NCI-H2107 treated with DMSO at 0.1 percent for 48 hours (cell line): Measurements from ENCODE around the gene LRP2.
"Not testable (repeated sequence)": the region's sequence is repeated elsewhere in the genome, so short reads cannot be mapped to it uniquely, and the experiment has no call there.

ENCODE experiments used
- DNase-seq: peaks from one replicate; lab custom pipeline; 2025; ENCODE audit not compliant: unreplicated experiment; lab: John Stamatoyannopoulos, UW

The LRP2 gene

DNA sequence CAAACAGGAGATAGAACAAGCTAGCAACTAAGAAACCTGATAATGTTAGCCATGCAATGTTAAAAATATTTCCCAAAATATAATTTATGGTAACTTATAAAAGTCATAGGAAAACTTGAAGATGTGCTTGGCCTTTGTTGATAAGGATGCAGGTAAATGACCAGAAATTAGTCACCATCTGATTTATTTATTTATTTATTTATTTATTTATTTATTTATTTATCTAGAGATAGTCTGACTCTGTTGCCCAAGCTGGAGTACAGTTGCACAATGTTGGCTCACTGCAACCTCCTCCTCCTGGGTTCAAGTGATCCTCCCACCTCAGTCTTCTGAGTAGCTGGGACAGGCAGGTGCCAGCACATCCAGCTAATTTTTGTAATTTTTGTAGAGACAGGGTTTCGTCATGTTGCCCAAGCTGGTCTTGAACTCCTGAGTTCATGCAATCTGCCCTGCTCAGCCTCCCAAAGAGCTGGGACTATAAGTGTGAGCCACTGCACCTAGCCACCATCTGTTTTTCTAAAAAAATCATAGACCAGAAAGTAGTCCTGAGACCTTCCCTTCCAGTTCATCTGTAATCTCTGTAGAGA lies 183.4 kb downstream of the LRP2 start:
- DNase-seq, result no peak

DNA sequence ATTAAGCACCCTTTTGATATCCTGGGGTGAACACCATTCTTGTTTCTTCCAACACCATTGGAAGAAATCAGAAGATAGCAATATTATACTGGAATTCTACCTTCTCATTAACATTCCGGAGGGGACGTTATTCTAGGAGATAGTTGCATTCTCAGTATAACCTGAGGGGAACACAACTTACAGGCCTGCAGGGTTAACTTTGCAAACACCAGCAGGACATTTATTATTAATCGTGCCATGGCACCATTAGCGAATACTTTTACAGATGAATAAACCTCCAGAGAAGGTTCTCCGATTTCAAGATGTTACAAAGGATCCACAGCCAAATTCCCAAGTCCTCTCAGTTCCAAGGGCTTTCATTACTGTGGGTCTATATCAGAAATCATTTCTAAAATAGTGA lies 184.0 kb downstream of the LRP2 start:
- DNase-seq, result no peak

DNA sequence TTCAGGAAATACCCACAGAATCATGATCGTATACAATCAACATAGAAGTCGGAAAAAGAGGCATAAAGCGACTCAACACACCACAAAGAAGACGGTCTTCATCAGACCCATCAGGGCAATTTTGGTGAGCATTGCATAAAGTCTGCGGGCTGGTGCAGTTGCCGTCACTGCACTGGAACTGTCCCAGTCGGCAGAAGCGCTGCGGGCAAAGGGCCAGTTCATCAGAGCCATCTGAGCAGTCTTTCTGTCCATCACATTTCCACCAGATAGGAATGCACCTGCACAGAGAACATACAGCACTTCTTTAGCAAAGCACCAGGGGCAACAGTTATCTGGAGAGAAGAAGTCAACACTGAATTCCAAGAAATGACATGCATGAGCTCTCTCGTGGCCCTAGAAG lies 187.2 kb downstream of the LRP2 start:
- DNase-seq, result no peak

DNA sequence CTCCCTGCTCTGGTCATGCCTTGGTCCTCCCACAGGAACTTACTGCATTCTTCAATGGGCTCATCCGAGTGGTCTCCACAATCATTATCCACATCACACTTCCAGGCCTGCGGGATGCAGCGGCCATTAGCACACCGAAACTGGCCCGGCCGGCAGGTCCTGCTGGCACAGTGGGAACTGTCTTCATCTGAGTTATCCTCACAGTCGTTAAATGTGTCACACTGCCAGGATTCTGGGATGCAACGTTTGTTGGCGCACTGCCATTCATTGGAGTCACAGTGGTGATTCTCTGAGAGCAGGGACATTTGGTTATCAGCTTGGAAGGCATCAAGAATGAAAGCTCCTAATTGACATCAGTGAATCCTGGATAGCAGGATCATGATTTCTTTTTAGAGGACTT lies 188.5 kb downstream of the LRP2 start:
- DNase-seq, result no peak

DNA sequence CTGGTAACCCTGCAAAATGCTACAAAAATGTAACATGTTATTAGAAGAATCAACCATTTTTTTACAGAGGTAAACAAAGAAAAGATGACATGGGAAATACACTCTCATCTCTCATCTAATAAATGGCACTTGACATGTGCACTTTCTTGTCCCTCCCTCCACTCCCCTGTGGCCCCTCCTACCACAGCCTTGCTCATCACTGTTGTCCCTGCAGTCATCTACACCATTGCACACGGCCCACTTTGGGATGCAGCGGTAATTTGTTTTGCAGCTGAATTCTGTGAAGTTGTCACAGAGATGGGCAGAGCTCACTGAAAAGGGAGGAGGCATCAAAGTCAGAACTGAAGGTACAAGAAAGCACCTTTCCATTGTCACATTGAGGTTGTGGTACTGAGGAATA lies 189.4 kb downstream of the LRP2 start:
- no peak for DNase-seq

DNA sequence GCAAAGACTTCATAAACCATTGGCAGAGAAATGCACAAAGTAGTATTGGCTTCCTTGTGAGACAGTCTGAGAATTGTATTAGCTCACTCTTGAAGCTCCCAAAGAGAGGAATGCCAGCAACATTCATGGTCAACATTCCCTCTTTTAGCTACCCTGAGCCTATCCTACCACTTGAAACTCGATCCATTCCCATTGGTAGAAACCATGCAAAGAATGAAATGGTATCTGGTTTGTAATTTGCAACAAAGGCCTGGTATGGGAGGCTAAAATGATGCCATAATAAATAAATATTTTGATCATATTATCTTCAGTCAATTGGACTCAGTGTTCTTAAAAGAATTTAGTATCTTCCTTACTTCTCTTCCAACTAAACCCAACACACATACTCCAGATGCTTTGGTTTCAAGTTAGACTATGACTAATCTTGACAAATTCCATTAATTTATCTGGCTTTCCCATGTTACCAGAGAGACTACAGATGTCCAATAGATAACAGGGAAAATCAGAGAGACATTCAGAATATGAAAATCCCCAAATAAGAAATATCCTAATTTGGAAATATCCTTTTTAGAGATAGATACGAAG lies 190.1 kb downstream of the LRP2 start:
- DNase-seq, result no peak

DNA sequence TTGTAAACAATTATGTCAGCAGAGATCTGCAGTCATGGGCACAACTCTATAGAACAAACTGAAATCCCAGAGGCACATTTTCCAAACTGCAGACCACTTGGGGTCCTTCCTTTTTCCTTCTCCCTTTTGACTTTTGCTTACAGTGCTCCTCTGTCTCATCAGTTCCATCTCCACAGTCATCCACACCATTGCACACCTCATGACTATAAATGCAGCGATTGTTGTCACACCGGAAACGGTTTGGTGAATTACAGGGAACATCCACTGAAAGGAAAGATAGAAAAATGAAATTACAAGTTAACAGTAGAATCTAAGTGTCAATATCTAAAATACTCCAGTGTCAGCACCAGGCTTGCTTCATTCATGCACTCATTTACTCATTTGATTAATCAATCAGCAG lies 196.5 kb downstream of the LRP2 start:
- no peak for DNase-seq

DNA sequence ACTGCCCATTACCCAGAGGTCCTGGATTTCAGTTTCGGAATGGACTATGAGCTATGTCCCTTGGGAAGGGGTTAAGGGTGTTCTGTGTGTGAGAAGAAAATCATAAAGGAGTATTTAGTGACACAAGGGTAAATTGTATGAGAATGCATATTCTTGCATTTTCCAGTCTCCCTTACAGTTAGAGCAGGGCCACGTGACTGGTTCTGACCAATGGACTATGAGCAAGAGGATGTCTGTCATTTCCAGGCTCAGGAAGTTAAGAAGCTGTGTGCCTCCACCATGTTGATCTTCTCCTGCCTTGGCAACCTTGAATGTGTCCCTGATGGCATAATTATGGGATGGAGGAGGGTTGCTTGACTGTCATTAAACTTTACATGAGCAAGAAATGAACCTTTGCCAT lies 198.0 kb downstream of the LRP2 start:
- no peak for DNase-seq

DNA sequence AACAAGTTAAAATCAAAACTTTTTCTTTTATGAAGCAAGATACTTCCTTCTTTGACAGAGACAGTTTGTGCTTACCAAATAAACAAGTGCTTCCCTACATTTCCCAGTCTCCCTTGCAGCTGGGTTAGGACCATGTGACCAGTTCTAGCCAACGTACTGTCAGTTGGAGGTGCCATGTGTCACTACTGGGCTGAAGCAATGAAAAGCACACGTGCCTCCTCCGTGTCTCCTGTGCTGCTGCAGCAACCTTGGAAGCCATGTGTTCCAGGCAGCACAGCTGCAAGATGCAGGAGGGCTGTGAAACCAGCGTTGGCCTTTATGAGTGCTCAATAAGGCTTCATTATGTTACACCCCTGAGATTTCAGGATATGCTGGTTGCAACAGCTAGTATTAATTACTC lies 199.7 kb downstream of the LRP2 start:
- DNase-seq, result no peak

DNA sequence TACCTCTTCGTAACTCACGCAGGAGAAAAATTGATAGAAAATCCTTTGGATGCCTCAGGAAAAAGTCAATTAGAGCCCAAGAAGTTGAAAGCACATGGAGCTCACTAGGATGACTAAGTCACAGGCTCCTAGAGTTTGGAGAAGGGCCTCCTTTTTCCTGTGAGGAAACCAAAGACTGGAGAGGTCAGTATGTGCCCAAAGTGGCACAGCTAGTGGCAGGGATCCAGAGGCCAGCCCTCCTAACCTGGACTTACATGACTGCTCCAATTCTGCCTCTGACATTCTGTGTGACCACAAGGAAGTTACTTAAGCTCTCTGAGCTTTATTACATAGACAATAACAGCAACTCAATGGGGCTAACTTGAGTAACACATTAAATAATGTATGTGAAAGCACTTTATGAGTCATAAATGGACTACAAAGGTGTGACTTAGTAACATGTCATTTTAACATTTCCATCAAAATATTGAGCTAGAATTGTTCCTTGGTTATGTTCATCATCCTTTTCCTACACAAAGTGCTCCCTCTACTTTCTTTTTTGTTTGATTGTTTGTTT lies 201.3 kb downstream of the LRP2 start:
- DNase-seq, result no peak

DNA sequence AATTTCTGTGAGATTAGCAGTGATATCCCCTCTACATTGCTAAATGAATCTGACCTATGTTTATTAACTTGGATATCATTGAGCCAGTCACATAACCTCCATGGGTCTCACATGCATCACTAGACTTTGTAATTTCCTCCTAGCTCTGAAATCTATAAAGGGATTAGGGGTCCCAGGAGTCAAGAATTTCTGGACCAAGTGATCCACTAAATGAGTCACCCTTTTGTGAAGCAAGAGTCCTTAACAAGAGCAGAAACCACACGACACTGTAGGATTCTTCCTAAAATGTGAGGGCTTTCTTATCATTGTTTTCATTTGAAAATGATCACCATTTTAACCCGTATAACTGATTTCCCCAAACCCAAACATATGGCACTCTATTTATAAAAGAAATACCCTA lies 202.6 kb downstream of the LRP2 start:
- no peak for DNase-seq

DNA sequence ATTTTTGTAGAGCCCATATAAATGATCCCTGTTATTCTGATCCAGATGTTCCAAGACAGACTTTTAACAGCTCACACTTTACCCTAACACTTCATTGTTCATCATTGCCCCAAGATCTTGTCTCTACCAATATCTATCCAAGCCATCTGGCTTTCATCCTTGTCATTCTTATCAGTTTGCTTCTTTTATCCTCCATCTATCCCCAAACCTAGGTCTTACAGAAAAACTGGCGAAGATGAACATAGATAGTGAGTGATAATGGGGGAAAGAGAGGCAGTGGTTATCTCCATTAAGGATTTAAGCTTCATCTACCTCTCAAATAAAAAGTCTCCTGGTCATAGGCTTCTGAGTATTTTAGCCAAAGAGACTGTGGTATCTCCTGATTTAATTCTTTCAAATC lies 203.5 kb downstream of the LRP2 start:
- no peak for DNase-seq

DNA sequence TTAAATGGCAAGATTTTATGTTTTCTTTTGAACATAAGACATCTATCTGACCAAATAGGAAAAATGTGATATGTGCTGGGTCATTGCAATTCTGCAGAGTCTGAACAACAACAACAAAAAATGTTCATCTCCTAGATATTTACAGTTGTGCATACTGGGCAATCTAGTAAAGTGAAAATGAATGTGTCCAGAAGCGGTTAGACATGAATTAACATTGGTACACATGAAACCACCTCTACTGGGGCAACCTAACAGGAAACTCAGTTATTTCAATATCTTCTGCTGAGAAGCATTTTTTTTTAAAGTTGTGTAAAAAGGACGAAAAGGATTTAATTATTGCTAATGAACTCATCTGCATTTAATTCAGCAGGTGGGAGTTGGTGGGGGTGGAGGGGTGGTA lies 216.1 kb downstream of the LRP2 start:
- no peak for DNase-seq

DNA sequence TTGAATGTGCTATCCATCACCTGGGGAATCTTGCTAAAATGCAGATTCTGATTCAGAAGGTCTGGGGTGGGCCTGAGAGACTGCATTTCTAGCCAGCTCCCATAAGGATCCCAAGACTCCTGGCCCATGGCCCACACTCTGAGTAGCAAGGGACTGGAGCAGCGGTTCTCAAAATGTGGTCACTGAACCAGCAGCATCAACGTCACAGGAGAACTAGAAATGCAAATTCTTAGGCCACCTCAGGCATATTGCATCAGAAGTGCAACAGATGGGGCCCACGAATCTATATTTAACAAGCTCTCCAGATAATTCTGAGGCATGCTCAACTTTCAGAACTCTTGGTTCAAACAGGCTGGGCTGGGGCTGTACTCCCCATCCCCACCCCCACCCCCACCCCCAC lies 218.3 kb downstream of the LRP2 start:
- no peak for DNase-seq

DNA sequence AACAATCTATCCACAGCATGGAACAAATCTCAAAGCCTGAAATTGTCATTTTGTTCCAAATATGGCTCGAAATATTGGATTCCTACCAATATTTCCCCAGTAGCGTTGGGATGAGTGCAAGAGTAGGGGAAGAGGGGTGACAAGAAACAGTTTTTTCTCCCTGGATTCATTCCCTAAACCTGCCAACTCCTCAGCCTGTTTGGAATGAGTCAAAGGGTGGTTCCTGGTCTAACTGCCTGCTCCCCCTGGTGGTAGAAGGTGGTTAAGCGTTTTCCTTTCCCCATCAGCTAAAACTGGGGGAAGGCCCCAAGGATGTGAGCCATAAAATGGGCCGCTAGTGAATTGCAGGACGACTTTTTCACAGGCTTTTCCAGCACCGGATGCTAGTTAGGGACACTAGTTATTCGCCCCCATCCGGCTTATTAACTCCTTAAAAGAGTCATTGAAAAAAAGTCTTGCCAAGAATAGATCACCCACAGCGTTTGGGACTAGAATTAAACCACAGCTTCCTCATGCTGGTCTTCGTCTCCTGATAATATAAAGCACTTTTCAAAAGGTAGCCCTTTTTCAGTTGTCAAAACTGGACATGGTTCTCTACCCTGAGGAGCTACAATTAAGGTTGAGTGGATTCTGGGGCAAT lies 220.5 kb downstream of the LRP2 start:
- DNase-seq, result peak; percentile 8

DNA sequence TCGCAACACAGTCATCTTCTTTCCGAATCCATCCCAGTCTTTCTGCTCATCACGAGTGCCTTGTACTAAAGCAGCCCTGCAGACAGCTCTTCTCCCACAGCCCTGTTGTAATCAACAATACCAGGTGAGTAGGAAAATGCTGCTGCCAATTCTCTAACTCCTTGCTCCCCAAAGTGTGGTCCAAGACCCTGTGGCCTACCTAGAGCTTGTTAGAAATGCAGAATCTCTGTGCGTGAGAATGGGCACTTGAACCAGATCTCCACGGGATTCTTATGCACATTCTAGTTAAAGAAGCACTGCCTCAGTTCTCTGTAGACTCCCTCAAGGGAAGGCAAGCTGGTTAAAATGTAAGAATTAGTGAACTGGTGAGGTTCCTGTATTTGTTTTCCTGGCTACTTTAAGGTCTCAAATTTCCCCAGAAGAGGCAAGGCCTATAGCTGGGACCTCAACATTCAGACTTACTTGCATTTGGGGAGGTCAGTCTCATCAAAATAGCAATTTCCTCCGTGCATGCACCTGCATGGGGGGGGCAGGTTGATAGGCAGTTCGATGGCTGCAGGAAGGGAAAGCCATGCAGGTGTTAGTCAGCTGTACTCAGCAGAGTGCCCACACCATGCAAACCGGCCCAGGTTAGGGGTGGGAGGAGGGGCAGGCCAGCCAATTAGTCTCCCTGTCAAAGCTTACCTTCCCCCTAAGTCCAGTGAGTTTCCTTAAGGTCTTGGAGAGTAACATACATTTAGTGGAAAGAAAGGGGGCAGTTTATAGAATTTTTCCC lies 222.2 kb downstream of the LRP2 start:
- no peak for DNase-seq

DNA sequence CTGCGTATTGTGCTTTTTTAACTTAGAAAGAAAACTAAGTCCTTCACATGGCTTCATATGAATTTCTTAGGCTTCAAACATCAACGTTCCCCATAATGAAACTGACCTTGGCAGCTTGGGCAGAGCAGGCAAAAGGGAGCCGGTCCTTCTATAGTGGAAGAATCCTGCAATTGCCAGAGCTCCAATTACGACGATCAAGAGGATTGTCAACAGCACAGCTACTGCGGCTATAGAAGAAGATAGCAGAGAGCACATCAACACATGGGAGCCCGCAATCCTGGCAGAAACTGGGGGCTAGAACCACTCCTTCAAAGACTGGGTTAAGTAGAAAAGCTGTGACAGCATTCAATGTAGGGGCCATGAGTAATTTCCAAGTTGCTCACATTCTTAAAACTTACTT lies 223.2 kb downstream of the LRP2 start:
- DNase-seq, result no peak

DNA sequence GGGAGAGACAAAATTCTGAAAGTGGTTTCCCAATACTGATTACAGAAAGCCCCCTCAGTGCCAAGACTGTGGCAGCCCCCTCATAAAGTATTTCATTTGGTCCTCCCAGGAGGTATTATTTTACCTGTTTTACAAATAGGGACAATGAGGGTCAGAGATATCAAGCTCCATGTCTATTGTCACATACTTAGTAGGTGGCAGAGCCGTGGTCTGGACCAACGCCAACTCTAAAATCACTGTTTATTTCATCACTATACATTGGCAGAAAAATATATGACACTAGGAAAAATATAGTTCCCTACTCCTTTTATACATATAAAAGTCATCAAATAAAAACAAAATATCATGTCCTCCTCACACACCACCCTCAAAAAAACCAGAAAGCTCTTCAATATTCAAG lies 224.4 kb downstream of the LRP2 start:
- no peak for DNase-seq

DNA sequence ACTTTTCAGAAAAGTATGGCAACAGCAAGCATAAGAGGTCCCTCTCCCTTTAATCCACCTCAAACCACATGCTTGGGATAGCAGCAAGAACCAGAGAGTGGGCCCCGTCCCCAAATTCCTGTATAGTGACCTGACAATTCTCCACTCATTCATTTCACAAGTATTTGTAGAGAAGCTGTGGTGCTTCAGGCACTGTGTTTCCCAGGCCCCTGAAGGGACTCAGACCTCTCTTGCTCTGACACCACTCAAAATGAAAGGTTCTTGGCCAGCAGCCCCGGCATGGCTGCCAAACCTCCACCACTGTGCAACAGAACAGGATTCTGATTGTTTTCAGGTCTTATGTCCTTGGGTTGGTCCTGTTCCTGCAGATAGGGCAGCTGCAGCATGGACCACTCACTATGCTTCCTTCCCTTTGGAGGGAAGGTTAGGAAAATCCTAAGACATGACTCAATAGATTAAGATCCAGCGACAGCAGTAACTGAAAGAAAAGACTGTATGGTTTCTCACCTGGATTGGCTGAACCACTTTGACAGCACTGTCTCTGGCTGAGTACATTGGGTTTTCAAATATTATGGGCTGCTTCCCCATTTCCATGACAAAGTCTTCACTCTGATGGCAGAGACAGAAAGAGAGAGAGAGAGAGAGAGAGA lies 225.3 kb downstream of the LRP2 start:
- no peak for DNase-seq

DNA sequence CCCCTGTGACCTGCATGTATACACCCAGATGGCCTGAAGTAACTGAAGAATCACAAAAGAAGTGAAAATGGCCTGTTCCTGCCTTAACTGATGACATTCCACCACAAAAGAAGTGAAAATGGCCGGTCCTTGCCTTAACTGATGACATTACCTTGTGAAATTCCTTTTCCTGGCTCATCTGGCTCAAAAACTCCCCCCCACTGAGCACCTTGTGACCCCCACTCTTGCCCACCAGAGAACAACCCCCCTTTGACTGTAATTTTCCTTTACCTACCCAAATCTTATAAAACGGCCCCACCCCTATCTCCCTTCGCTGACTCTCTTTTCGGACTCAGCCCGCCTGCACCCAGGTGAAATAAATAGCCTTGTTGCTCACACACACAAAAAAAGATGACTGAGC lies 225.9 kb downstream of the LRP2 start:
- DNase-seq, result not testable (repeated sequence)

DNA sequence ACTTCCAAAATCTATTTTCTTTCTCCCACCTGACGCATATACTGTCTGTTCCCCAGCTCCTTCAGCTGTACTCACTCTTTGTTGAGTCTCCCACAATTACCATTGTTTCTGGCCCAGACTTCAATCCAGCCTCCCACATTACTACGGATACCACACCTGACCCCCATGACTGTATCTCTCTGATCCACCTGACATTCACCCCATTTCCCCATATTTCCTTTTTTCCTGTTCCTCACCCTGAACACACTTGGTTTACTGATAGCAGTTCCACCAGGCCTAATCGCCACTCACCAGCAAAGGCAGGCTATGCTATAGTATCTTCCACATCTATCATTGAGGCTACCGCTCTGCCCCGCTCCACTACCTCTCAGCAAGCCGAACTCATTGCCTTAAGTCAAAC lies 228.1 kb downstream of the LRP2 start:
- not testable (repeated sequence) for DNase-seq
